Suprapubic skin (tissue), 4 donors: ENCODE results near the gene DCUN1D4. TPM values are rescaled to one million over a fixed set of nuclear protein-coding genes. Genes with fewer than 3 reads are reported as not detected.

Experiments used
- DNase-seq, 2 donors: peaks; one replicate each; pipeline ENCODE4 v3.0.0-alpha.2; 2019; ENCODE audit warnings: low spot score in 2 of 2
- H3K27ac ChIP-seq: fragments of 200-600 bp; sonication (generic); one replicate; pipeline ENCODE4 v1.5.1; 2019
- H3K27me3 ChIP-seq: fragments of 200-600 bp; sonication (generic); one replicate; pipeline ENCODE4 v1.5.1; 2019
- H3K36me3 ChIP-seq: fragments of 200-600 bp; sonication (generic); one replicate; pipeline ENCODE4 v1.5.1; 2019
- H3K4me1 ChIP-seq: fragments of 200-600 bp; sonication (generic); one replicate; pipeline ENCODE4 v1.5.1; 2019
- H3K4me3 ChIP-seq: fragments of 200-600 bp; sonication (generic); one replicate; pipeline ENCODE4 v1.5.1; 2019; ENCODE audit warnings: mild to moderate bottlenecking
- H3K9me3 ChIP-seq: fragments of 200-600 bp; sonication (generic); one replicate; pipeline ENCODE4 v1.5.1; 2019
- CTCF ChIP-seq, 2 donors: fragments of 200-600 bp in 1 of 2; fragments of 450-650 bp in 1 of 2; sonication (generic) in 1 of 2; IDR thresholded peaks; one replicate each; pipeline ENCODE4 v1.5.1; 2016 to 2019; ENCODE audit warnings: antibody characterized with exemption in 2 of 2, mild to moderate bottlenecking in 1 of 2, moderate library complexity in 1 of 2
- EP300 ChIP-seq: sonication (generic); formaldehyde crosslinking; IDR thresholded peaks from one replicate; pipeline ENCODE4 v1.6.1; 2017; ENCODE audit warnings: antibody characterized with exemption
- POLR2A ChIP-seq, 2 donors: fragments of 450-650 bp; IDR thresholded peaks; one replicate each; pipeline ENCODE4 v1.6.1; 2017; ENCODE audit warnings: antibody characterized with exemption in 2 of 2, mild to moderate bottlenecking in 2 of 2, moderate library complexity in 2 of 2
- POLR2AphosphoS5 ChIP-seq, 3 donors: sonication (generic); formaldehyde crosslinking; IDR thresholded peaks; one replicate each; pipeline ENCODE4 v1.6.1; 2017; ENCODE audit warnings: antibody characterized with exemption in 3 of 3
- WGBS: methylation state at CpG from one replicate; pipeline ENCODE4 v1.1.5; 2018; 5-methylcytosine and 5-hydroxymethylcytosine counted together
- total RNA-seq, 4 donors: library from RNA; depleted of rRNA; stranded (reverse); fragments of >200 nt; gene quantifications; one replicate each; pipeline ENCODE4 v1.1.0, GENCODE V29; 2016

DCUN1D4 gene
- total RNA-seq, 4 donors from 2014 or later = 15.4 to 35.6 (median 20.8) TPM

DNA sequence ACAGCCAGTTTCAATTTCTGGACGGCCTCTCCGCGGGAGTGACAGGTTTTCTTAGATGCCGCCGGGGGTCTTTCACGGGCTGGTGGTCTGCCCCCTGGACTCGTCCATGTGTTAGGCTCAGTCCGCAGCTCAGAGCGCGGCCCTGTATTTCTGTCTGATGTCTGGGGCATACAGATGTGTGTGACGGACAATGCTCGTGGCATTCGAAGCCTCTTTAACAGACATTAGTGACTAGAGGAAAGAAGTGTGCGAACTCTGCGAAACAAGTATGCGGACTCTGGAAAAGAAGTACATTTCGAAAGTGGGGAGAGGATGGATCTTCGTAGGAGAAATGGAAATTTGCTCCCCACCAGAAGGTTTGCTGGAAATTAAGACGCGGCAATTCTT is 793 bp upstream of the DCUN1D4 start:
- WGBS = 4% methylated on average over 20 of the region's 20 CpGs
- DNase-seq = no peak
- peak overlapping the region; percentile 83 for H3K4me3 ChIP-seq
- peak overlapping the region; percentile 90 for H3K27ac ChIP-seq
- TF ChIP-seq POLR2AphosphoS5 (IDR thresholded peaks at IDR 0.05) = no peak
- TF ChIP-seq CTCF (IDR thresholded peaks at IDR 0.05) = no peak
- no peak for TF ChIP-seq EP300
- no peak for TF ChIP-seq POLR2A (IDR thresholded peaks at IDR 0.05)
- no peaks in the 10 kb centered on the region for H3K27me3 ChIP-seq
- no peaks in the 10 kb centered on the region for H3K9me3 ChIP-seq
- peaks cover 9% of the 10 kb centered on the region for H3K4me1 ChIP-seq
- H3K36me3 ChIP-seq = no peaks in the 10 kb centered on the region

DNA sequence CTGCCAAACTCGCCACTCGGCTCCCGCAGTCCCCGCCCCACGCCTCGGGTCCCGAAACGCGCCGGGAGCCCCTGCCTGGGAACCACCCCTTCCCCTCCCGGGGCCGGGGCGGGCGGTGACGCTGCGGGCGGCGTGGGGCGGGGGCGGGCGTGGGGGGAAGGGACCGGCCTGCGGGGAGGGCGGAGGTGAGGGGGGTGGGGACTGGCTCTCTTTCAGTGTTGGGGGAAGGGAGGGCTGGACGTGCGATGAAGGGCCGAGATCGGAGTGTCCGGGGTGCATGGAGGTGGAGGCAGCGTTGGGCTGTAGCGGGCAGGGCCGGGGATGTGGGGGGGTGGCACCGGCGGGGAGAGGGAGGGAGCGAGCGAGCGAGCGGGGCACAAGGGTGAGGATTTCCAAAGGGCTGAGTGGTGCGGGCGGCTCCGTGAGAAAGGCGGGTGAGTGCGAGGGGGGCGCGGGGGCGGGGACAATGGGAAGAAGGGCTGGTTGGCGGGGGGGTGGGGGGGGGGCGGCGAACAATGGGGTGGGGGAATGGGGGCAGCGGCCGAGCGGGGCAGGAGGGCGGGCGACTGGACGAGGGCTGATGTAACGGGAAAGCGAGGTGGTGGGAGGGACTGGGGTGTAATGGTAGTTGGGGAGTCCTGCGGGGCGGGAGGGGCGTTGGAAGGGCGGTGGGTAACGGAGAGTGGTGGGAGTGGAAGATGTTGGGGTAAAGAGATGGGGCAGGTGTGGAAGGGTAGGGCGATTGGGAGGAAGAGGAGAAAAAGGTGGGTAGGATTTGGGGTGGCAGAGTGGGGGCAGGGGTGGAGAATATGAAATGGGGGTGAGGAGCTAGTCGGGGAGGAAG is 578 bp downstream of the DCUN1D4 start:
- Histone ChIP-seq H3K27ac (peak overlapping the region; percentile 90), H3K27me3 (no peaks in the 10 kb centered on the region), H3K9me3 (no peaks in the 10 kb centered on the region), H3K4me3 (peak overlapping the region; percentile 83), H3K4me1 (peaks cover 9% of the 10 kb centered on the region), H3K36me3 (no peaks in the 10 kb centered on the region)
- 2% methylated on average over 40 of the region's 64 CpGs for WGBS
- DNase-seq = peak; percentile 84 to 91
- no peak for TF ChIP-seq CTCF (IDR thresholded peaks at IDR 0.05)
- TF ChIP-seq POLR2A (IDR thresholded peaks at IDR 0.05) = no peak
- TF ChIP-seq POLR2AphosphoS5 (IDR thresholded peaks at IDR 0.05) = no peak
- no peak for TF ChIP-seq EP300

GRCh38 chr4:51844153-51845054 is 1.5 kb downstream of the DCUN1D4 start:
- peak in 1 of 3 donors; percentile 4 for TF ChIP-seq POLR2AphosphoS5 (IDR thresholded peaks at IDR 0.05)
- no peak for TF ChIP-seq CTCF (IDR thresholded peaks at IDR 0.05)
- no peak for TF ChIP-seq POLR2A (IDR thresholded peaks at IDR 0.05)
- WGBS = under 1% methylated on average over 29 of the region's 71 CpGs
- H3K4me3 ChIP-seq = peak overlapping the region; percentile 83
- H3K27ac ChIP-seq = peak overlapping the region; percentile 90
- peaks cover 9% of the 10 kb centered on the region for H3K4me1 ChIP-seq
- H3K9me3 ChIP-seq = no peaks in the 10 kb centered on the region
- DNase-seq = peak; percentile 95 to 97
- no peaks in the 10 kb centered on the region for H3K36me3 ChIP-seq
- H3K27me3 ChIP-seq = no peaks in the 10 kb centered on the region

DNA sequence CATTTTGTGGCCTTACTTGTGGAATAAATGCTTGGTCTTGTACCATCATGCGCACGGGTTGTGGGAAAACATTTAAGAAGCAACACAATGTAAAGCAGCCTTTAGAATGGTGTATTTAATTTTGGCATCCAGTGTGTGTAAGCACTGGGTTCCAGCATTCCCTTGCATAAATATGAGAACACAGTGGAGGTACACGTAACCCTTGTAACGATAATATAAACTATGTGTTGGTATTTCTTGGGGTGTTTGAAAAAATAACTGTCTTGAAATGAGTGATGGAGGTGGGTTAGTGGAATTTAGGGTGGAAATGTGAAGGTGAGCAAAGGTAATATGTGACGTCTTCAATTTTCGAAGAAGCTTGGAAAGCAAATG is 2.1 kb downstream of the DCUN1D4 start:
- Histone ChIP-seq H3K27ac (peak overlapping the region; percentile 90), H3K36me3 (no peaks in the 10 kb centered on the region), H3K4me3 (peak overlapping the region; percentile 83), H3K9me3 (no peaks in the 10 kb centered on the region), H3K4me1 (peaks cover 9% of the 10 kb centered on the region), H3K27me3 (no peaks in the 10 kb centered on the region)
- 53% methylated on average over 6 of the region's 6 CpGs for WGBS
- no peak for TF ChIP-seq POLR2AphosphoS5 (IDR thresholded peaks at IDR 0.05)
- TF ChIP-seq CTCF (IDR thresholded peaks at IDR 0.05) = no peak
- TF ChIP-seq POLR2A (IDR thresholded peaks at IDR 0.05) = no peak
- TF ChIP-seq EP300 = no peak
- DNase-seq = no peak

- TF ChIP-seq POLR2A (IDR thresholded peaks at IDR 0.05) (no peak), CTCF (IDR thresholded peaks at IDR 0.05) (no peak), EP300 (no peak), POLR2AphosphoS5 (IDR thresholded peaks at IDR 0.05) (no peak)
- no peak overlapping the region for H3K4me3 ChIP-seq
- DNase-seq = no peak
- no peaks in the 10 kb centered on the region for H3K9me3 ChIP-seq
- H3K36me3 ChIP-seq = no peaks in the 10 kb centered on the region
- peaks cover 9% of the 10 kb centered on the region for H3K4me1 ChIP-seq
- no peaks in the 10 kb centered on the region for H3K27me3 ChIP-seq
- H3K27ac ChIP-seq = no peak overlapping the region
- WGBS = 56% methylated on average over 1 of the region's 1 CpG
These were observed 2.8 kb downstream of the DCUN1D4 start for GRCh38 chr4:51845711-51846110.
